Renal cortical epithelial cell (primary cell): Measurements from ENCODE around the gene COLEC12. TPM values are rescaled to one million over a fixed set of nuclear protein-coding genes. Genes with fewer than 3 reads are reported as not detected.

Source experiments
- DNase-seq: peaks from one replicate; pipeline ENCODE4 v3.0.0-alpha.2; 2011; ENCODE audit warnings: low read depth
- total RNA-seq: library from RNA; depleted of rRNA; stranded (reverse); fragments of >200 nt; gene quantifications from 2 replicates; pipeline ENCODE4 v1.2.3, GENCODE V29; 2014

The COLEC12 gene
- total RNA-seq, 1 donor from 2014 or later, result 34.7 TPM

DNA sequence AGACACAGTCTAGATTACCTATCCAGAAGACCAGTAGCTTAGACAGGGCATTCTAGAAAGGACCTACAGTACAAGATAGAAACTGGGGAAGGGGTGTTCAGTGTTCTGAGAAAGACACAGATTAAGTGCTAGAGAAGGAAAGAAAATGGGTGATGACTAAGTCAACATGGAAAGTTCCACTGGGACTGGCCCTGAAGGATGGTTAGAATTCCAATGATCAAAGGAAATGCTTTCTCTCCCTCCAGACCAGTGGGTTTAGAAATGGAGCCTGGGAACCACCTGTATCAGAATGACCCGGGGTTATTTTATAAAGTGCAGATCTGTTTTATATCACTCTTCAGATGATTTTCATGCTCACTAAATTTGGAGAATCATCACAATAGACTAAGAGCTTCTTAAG is 5.8 kb upstream of the COLEC12 start:
- no peak for DNase-seq

DNA sequence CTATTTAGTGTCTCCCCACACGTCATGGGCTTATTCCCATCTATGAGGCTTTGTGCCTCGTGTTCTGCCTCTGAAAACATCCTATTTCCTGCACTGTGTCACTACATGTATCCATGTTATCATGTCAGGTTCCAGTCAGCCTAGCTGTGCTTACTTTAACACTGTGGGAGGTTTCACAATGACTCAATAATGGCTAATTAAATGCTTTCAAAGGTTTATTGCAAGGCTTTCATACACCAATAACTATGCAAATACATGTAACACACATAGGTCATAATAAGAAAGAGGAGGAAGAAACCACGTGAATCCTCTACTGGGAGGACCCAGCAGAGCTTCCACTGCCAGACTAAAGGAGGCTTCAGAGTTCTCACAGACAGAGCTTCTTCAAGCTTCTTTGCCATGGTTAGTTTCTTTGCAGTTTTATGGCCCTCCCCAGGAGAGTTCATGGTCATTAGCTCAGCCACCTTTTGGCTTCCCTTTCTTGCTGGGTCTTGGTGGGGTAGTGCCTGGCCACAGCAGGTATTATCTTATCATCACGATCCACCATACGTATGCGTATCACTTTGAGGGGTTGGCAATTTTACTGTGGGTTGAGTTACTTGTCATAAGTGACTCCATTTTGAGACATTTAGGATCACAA is 5.1 kb upstream of the COLEC12 start:
- peak; percentile 54 for DNase-seq

DNA sequence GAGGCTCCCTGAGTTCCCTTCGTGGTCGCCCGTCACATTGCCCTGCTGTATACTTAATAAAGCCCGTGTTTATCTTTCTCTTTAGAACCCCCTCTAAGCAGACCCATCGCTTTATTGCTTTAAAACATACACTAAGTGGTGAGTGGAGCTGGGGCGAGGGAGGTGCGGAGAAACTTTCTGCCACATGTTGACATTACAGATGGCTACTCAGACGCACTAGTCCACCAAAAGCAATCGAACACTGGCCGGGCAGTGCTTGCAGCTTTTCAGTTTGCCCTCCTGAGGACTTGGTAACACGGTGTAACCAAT is 859 bp upstream of the COLEC12 start:
- no peak for DNase-seq

DNA sequence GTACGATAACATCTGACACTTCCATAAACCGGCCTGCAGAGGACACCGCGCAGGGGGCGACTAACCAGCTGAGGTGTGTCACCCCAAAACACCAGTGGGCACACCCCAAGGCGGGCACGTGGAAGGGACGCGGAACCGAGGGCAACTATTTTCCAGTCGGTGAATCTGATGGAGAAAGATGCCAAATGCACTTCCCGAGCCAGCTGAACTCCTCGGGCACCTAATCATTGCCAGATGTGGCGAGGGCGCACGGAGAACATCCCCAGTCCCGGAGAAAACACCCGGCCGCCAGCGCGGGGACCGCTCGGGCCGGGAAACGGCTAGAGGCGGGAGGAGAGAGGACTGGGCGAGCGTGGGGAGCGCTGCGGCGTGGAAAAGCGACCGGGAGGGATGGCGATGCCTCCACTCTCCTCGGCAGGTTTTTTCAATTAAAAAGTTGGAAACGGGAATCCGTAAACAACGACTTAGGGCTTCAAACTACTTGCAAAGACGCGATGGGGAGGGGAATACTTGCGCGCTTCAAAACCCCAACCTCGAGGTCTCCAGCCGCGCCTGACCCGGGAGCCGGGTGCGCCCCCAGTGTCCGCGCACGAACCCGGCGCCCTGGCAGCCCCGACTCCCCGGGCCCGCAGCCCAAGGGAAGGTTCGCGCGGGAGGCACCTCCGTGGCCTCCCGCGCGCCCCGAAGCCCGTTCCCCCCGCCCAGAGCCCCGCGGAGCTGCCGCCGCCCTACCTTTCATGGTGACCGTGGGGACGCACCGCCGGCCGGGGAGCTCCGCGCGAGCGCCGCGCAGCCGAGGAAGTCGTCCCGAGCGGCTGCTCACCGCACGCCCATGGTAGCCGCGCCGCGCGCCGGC is 497 bp downstream of the COLEC12 start:
- DNase-seq, result no peak

DNA sequence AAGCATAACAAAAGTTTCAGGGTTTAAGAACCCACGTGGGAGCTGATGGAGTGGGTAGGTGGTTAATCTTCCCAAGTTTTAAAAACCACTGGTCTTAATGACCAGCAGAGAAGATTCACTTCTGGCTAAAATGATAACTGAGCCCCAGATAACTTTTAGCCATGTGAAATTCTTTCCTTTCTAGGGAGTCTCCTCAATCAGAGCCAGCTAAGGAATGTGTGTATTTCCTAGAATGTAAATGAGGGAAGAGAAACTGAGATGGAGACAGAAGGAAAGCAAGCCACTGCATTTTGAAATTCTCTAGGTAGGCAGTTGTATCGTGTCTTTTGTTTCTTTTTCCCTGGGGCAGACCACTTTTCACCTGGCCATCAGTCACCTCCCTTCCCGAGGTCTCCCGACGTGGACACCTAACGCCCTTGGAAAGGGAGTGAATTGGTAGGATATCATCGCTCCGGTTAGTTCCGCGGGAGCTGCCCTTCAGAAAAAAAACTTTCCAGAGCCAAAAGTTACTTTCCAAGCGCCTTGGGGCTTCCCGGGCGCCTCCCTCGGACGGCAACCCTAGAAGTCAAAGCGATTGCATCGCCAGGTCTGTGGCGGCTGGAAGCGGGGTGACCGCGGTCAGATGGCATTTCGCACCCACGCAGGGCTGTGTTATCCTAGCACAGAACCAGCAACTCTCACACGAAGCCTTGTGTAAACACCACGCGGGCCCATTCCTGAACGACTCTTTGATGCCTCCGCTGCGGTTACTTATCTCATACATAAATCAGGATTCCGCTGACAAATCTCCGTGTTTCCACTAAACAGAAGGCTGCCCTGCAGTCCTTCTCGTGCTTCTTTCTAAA is 1.3 kb downstream of the COLEC12 start:
- peak; percentile 53 for DNase-seq

DNA sequence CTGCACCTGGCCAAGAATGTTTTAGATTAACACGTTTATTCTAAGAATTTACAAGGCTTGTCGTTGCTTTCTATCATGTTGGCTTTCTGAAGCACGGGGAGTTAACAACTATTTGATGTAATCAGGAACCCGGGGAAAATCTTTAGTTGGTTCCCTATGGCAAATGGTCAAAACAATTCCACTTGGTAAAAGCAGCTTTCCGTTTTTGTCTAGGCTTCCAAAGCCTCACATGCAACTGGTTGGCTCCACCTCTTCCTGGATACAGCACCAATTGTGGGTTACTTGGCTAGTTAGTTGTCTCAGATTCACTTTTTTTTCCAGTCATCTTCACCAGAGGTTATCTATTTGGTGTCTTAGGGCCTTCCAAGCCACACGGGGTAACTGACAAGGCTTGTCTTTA is 2.8 kb downstream of the COLEC12 start:
- no peak for DNase-seq

DNA sequence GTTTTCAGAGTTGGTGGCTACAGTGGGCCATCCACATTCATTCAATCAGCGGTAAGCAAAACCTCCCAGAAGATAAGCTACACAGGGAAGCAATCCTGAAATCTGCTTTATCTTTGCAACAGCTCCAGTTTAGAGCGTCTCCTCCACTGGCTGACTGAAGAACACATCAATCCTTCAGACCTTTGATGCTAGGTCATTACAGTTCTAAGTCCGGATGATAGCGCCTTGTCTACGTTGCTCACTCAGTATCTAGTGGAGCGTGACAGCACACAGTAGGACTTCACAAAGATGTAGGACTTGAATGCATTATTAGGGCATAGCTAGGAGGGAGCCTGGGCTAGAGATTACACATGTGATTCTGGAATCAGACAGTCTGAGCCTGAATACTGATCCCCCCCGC is 5.0 kb downstream of the COLEC12 start:
- no peak for DNase-seq

DNA sequence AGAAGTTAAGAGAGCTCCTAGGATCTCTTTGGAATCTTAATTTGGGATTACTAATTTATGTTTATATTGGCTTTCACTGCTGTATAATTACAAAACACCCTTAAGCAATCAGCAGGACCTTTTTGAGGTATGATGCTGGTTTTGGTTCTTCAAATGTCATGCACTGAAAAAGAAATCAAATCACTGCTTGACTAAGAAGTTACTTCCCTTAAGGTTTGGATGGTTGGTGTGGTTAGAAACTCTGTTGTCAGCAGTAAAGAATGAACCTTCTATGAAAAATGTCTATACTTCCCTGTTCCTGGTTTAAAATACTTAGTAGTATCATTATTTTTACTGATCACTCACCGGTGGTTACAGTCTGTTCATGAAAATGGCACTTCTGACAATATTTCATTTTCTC is 5.5 kb downstream of the COLEC12 start:
- DNase-seq, result no peak

DNA sequence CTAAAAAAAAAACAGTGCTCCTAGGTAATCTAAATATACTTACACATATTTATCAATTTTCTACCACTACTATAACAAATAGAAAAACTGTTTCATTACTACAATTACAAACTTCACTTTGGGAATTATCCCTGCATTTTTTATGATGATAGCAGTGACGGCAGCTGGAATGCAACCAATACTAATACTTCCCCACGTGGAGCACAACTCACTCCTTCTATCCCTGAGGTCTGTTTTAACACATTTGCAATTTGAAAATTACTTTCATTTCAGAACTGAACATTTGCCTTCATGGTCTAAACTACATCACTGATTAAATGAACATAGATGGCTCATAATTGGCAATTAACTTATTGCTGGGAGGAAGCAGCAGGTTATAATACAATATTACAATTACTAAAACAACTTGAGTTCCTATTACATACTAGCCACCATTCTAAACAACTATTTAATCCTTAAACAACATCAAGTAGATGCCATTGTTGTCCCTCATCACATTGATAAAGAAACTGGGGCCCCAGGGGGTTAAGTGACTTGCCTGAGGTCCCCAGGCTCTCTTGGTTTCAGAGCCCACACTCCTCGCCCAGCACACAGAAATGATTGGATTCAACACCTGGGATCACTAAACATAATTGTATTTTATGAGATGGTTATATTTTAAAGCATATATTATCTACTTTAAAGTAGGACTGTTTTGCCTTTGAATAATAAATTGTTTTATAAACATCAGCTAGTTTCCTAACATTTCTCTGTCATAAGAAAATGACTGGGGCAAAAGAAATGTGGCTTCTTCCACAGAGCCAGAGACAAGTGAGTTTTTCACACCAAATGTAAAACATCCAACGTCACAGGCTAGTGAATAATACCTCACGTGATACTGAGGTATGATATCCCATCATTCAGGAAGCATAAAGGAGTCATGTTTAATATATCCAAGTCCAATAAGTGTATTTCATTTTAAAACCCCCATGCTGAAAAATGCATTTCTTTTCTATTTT is 6.2 kb downstream of the COLEC12 start:
- no peak for DNase-seq

DNA sequence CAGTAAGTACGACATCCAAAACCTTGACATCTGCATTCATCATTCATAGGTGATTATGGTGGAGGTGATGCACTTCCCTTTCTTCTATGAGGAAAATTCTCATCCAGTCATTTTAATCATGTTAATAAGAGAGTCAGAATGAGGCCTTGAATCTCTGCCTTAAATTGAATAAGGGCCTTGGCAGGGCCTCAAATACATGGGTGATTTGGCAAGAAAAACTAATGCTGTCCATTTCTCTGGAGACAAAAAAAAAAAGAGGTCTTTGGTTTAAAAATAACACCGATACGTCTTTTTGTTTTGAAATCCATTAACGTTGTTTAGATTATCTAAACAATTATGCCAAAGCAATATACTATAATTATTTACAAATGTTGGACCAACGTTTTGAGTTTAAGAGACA is 8.1 kb downstream of the COLEC12 start:
- DNase-seq, result no peak

DNA sequence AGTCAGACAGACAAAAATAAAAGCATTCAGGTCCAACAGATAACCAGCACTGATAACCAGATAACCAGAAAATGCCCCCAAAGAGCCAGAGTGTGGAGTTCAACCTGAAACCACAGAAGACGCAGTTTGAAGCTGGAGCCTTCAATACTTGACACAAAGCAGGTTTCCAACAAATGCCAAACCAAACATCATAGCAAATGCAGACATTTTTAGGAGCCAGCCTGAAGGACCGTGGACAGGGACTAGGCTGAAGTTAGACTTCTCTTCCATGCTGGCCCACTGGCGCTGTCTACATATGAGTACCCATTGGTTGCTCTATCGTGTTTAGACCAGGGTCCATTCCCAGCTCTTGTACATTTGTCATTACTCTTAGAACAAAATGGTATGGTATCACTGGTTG is 9.9 kb downstream of the COLEC12 start:
- DNase-seq, result no peak

DNA sequence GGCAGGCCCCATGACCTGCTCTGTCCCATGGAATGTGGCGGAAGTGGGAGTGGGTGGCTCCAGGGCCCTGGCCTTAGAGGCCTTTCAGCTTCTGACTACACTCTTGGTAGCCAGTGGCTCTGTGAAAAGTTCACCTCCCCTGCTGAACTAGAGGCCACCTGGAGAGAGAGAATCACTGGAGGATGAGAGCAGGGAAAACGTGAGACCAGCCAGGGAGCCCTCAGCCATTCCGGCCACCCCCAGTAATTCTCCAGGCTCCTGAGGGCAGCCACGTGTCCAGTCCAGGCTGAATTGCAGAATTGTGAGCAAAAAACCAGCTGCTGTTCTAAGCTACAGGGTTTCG is 10.5 kb downstream of the COLEC12 start:
- no peak for DNase-seq

DNA sequence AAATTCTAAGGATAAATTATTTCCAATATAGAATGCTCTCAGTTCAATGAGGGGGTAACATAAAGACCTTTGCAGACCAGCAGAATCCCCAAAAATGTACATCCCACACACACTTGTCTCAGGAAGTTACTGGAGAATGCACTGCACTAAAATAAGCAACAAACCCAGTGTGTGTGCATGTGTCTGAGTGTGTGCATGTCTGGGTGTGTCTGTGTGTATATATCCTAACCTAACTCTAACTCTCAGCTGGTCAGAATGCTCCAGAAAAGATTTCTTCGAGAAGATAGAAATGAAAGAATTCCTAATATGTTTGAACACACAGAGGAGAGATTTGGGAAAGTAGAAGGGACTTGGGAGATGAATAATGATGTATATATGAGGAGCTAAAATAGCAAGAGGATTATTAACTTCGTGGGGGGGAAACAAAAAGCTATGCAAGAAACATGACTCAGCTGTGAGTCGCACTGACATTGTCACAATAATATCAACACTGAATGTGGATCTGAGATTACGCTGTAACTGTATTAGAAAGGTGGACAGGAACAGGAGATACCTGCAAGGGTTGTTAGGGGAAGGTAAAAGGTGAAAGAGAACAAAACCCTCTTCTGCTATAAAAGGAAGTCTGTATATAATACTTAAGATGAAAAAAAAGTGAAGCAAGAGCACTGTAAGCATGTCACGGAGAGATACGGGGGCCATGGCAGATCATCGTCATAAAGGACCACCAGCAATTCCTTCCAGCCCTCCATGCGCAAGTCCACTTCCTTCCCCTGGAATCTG is 11.1 kb downstream of the COLEC12 start:
- peak; percentile 75 for DNase-seq

DNA sequence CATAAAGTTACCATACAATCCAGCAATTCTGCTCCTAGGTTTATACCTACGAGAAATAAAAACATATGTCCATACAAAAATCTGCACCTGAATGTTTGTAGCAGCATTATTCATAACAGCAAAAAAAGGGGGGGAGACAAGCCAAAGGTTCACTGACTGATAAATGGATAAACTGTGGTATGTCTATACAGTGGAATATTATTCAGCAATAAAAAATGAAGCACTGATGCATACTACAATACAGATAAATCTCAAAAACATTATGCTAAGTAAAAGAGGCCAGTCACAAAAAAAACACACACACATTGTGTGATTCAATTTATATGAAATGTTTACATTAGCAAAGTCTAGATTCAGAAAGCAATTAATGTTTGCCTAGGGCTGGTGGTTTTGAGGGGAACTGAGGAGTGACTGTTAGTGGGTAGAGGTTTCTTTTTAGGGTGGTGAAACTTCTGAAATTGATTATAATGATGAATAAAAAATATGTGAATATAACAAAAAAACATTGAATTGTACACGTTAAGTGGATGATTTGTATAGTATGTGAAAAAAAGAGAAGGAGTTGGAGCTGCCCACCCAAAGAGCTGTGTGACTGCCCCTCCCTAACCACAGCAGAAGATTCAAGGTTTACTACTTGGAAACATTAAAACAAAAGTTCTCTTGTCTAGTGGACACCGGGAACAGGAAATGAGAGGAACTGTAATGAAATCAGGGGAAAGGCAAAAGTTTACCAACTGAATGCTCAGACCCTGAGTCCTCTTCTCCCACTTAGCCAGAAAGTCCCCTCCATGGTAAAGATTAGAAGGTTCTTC is 13.4 kb downstream of the COLEC12 start:
- no peak for DNase-seq

DNA sequence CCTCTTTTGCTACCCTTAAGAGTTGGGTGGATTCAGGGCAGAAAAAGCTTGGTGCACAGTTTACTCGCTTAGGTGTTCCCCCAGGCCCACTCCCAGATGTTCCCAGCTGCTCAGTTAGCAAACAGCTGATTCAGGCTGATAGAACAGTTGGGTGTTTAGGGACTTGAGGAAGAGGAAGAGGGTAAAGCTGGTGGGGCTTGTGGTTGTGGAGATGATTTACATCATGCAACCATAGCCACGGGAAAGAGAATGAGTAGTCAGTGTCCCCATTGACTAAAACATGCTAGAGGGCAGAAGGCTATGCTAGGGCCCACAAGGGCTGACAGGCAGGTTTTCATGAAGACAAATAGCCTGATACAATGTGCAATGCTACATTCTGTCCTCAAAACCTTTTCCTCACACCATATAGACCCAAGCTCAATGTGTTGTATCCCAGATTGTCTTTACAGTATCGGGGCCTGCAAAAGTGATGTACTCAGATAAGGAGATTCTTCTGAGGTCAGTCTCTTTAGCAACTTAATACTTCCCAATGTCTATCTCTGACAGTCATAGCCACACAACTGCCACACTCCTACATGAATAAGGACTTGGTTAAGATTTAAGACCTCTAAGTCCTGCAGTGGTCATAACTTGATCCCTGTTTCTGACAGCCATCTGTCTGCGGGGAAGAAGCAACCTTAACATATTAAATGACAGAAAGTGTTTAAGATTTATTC is 15.6 kb downstream of the COLEC12 start:
- DNase-seq, result no peak

DNA sequence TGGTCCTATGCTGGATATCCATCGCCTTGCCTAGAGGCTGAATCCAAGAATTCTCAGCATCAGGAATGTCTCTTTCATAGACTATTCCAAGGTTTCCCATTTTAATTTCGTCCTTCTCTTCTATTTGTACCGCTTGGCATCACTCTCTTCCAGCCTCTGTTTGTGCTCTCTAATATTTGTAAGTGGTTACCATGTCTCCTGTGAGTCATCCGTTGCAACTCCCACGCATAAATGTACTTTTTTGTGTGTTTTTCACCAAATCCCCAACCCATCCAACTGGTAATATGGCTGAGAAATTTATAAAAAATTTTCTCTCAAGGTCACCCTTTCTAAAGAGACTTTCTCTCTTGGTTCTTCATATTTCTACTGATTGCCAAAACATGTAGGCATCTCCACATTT is 21.8 kb downstream of the COLEC12 start:
- DNase-seq, result peak; percentile 70

DNA sequence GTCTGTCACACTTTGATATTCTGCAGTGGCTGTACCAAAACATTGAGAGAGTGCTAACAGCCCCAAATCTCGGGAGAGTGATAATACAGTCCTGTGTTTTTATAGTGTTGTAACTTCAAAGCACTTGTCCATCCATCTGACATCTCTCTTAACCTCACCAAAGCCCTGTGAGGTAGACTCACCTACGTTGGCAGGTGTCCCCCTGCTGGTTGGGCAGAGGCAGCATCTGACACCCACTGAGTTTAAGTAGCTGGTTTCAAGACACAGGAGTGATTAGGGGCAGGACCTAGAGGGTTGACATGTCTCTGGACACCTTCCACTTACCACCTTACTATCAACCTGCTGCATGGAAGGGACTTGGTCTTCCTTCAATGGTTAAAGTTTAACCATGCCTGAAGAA is 22.9 kb downstream of the COLEC12 start:
- DNase-seq, result no peak

DNA sequence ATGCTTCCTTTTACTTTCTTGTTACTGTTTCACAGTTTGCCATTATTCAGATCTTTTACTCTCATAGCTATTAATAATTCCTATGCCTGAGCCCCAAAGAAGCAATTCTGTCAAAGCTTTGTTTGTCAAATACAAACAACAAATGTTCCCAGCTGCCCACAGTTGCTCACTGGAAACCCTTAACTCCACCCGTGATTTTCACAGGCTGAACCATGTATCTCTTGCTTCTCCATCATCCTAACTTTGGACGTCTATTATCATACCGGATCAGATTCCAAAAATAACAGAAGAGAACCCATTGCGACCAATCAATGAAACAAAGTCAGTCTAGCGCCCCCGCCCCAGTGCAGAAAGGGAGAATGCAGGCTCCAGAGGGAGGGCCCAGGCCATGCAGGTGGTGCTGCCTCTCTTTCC is 24.2 kb downstream of the COLEC12 start:
- no peak for DNase-seq
